ENCODE results near the gene EIF4B. TPM values are rescaled to one million over a fixed set of nuclear protein-coding genes. Genes with fewer than 3 reads are reported as not detected.
A peak's percentile ranks its signal among the peaks of the same experiment; 100 is the strongest.

The EIF4B gene
- total and polyA plus RNA-seq, 9 of the 15 experiments (the other 6 are each of a cell fraction or from before 2014, with no cell fraction given), result 138 to 669 (median 552) TPM

GRCh38 chr12:53005986-53006809 is at the start of gene EIF4B (continued):
- TF ChIP-seq, protein P1, sequence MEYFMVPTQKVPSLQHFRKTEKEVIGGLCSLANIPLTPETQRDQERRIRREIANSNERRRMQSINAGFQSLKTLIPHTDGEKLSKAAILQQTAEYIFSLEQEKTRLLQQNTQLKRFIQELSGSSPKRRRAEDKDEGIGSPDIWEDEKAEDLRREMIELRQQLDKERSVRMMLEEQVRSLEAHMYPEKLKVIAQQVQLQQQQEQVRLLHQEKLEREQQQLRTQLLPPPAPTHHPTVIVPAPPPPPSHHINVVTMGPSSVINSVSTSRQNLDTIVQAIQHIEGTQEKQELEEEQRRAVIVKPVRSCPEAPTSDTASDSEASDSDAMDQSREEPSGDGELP (CRISPR knock-in tag; IDR thresholded peaks at IDR 0.05; ENCODE audit: borderline replicate concordance), result peak; percentile 75; the same call in 1 of the 2 replicates
- TF ChIP-seq RBM22 (IDR thresholded peaks at IDR 0.05; ENCODE audit: low read depth, low read length, poor library complexity, severe bottlenecking), result no peak
- TF ChIP-seq ELF1 (tag; IDR thresholded peaks at IDR 0.05), result peak; percentile 59; the same call in 1 of the 2 replicates
- peak; percentile 48 for TF ChIP-seq SMARCA4 (IDR thresholded peaks at IDR 0.05)
- TF ChIP-seq MBD1 (CRISPR knock-in tag; IDR thresholded peaks at IDR 0.05), result no peak
- no peak for TF ChIP-seq XRCC4 (IDR thresholded peaks at IDR 0.05; ENCODE audit: extremely low read depth, insufficient read depth, insufficient read length)
- no peak for TF ChIP-seq ZNF124 (CRISPR knock-in tag; IDR thresholded peaks at IDR 0.05)
- no peak for TF ChIP-seq ZNF263 (CRISPR knock-in tag; IDR thresholded peaks at IDR 0.05; ENCODE audit: borderline replicate concordance)
- TF ChIP-seq ZBTB43 (CRISPR knock-in tag; IDR thresholded peaks at IDR 0.05), result no peak
- TF ChIP-seq RBM15 (IDR thresholded peaks at IDR 0.05; ENCODE audit: insufficient read depth, low read length), result no peak
- no peak for TF ChIP-seq HDAC6 (IDR thresholded peaks at IDR 0.05; ENCODE audit: low read depth, low read length)
- peak in 1 of 2 experiments; percentile 30; a peak in 1 of 4 replicates for TF ChIP-seq RCOR1 (IDR thresholded peaks at IDR 0.05; ENCODE audit: borderline replicate concordance in 1 of 2, low read depth in 2 of 2, low read length in 2 of 2)
- TF ChIP-seq HMGXB4 (CRISPR knock-in tag; IDR thresholded peaks at IDR 0.05), result peak; percentile 43; the same call in 1 of the 2 replicates
- TF ChIP-seq MECOM (CRISPR knock-in tag; IDR thresholded peaks at IDR 0.05), result no peak
- peak in 1 of 2 experiments; percentile 40; a peak in 1 of 4 replicates for TF ChIP-seq NONO (IDR thresholded peaks at IDR 0.05; ENCODE audit: low read depth in 2 of 2, low read length in 1 of 2)
- TF ChIP-seq ZNF431 (CRISPR knock-in tag; IDR thresholded peaks at IDR 0.05), result no peak
- no peak for TF ChIP-seq ELF2 (CRISPR knock-in tag; IDR thresholded peaks at IDR 0.05)
- no peak for TF ChIP-seq SIRT6 (IDR thresholded peaks at IDR 0.05; ENCODE audit: low read depth, low read length)
- no peak for TF ChIP-seq RHOXF2B (CRISPR knock-in tag; conservative IDR thresholded peaks at IDR 0.05)
- 0 out of 2 replicates have a peak, but pooled peaks have one; percentile 41 for TF ChIP-seq ZBTB2 (IDR thresholded peaks at IDR 0.05)
- no peak for TF ChIP-seq ZNF133 (CRISPR knock-in tag; IDR thresholded peaks at IDR 0.05)
